ENCODE results near the gene COL28A1. TPM values are rescaled to one million over a fixed set of nuclear protein-coding genes. Genes with fewer than 3 reads are reported as not detected.
"Not testable (repeated sequence)": the region's sequence is repeated elsewhere in the genome, so short reads cannot be mapped to it uniquely, and the experiment has no call there.

COL28A1 gene
- total RNA-seq, 1 donor = 0.42 TPM

DNA sequence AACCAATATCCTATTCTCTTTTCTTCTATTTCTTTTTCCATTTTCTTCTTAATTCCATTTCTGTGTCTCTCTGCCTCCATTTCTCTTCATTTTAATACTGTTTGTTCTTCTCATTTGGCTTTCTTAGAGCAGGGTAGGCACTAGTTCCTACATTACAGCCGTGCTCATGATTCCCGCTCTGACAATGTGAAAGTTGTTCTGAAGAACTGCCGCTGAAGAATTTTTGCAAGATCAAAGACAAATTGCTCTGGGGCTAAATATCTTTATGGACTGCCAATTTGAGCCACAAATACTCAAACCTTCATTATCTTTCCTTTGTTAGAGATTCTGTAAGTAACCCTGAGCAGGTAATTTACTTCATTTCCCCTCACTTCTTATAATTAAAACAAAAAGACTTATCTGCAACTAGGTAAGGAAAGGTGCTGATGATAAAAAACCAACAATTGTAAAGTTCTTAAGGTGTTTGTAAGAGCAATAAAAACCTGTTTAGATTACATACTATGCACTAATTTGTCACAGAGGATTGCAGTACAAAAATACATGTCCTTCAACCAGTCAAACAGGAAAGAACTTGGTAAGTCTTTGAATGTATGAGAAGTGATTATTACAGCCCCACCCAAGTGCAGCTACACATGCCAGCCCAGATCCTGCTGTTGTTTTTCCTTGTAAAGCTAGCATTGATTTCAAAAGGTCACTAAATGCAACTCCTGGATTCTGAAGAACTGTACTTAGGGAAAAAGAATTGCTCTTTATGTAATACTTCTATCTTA is 127.5 kb downstream of the COL28A1 start:
- no peaks in the 10 kb centered on the region for H3K27me3 ChIP-seq (ENCODE audit: insufficient read depth, low read length)
- H3K4me1 ChIP-seq (ENCODE audit: insufficient read depth, low read length) = no peaks in the 10 kb centered on the region
- no peaks in the 10 kb centered on the region for H3K9me3 ChIP-seq (ENCODE audit: low read depth, low read length)
- no peak overlapping the region for H3K4me3 ChIP-seq (ENCODE audit: low read length)

DNA sequence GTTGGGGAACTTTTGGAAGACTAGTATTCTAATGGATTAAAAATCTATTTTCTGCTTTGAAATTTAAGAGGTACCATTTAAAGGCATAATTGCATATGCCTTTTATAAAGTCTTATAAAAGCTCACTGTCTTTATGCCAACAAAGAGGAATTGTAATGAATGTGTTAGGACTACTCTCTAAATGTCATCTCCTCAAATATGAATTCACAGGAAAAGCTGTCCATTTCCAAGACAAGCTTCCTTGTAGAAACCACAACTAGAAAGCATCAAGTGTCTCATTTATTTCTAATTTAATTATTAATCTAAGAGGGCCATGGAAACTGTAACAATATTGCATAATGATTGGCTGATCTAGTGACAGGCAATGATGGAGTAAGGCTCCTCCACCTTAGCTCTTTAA is 130.2 kb downstream of the COL28A1 start:
- no peaks in the 10 kb centered on the region for H3K27me3 ChIP-seq (ENCODE audit: insufficient read depth, low read length)
- no peaks in the 10 kb centered on the region for H3K9me3 ChIP-seq (ENCODE audit: low read depth, low read length)
- H3K4me1 ChIP-seq (ENCODE audit: insufficient read depth, low read length) = no peaks in the 10 kb centered on the region
- no peak overlapping the region for H3K4me3 ChIP-seq (ENCODE audit: low read length)

DNA sequence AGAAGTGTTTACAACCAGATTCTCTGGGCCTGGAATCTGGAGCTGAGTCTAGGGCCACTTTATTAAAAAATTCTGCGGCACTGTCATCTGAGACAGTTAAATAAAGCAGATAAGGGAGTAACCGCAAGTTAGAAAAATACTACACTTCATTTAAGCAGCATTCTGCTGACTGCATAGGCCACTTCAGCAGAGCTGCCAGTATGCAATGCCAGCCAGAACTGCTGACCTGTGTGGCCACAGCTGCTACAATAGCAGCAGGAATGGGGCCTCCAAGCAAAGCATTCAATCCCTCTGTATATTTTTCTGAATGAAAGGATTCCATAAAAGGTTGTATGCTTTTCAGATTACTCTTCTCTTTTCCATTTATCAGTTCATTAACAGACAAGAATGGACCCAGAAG is 136.0 kb downstream of the COL28A1 start:
- Histone ChIP-seq H3K4me1 (ENCODE audit: insufficient read depth, low read length) (no peaks in the 10 kb centered on the region), H3K9me3 (ENCODE audit: low read depth, low read length) (no peaks in the 10 kb centered on the region), H3K4me3 (ENCODE audit: low read length) (no peak overlapping the region), H3K27me3 (ENCODE audit: insufficient read depth, low read length) (no peaks in the 10 kb centered on the region)

DNA sequence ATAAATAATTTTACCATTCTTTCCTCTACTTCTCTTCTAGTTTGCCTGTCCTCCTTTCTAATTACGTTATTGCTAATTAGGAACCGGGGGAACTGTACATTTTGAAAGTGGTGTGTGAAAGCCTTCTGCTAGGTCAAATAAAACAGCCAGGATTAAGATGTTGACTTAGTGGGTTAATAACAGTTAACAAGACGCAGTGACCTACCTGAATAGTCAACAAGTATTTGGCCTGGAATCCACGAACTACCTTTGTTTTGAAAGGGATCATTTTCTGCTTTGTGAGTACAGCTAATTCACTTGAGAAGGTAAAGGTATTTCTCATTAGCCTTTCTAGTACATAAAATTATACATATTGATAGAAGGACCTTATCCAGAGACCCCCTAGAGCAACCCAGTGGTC is 139.9 kb downstream of the COL28A1 start:
- no peaks in the 10 kb centered on the region for H3K9me3 ChIP-seq (ENCODE audit: low read depth, low read length)
- H3K4me3 ChIP-seq (ENCODE audit: low read length) = no peak overlapping the region
- no peaks in the 10 kb centered on the region for H3K27me3 ChIP-seq (ENCODE audit: insufficient read depth, low read length)
- no peaks in the 10 kb centered on the region for H3K4me1 ChIP-seq (ENCODE audit: insufficient read depth, low read length)

DNA sequence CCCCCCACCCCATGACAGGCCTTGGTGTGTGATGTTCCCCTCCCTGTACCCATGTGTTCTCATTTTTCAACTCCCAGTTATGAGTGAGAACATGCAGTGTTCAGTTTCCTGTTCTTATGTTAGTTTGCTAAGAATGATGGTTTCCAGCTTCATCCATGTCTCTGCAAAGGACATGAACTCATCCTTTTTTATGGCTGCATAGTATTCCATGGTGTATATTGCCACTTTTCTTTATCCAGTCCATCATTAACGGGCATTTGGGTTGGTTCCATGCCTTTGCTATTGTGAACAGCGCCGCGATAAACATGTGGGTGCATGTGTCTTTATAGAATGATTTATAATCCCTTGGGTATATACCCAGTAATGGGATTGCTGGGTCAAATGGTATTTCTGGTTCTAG is 147.5 kb downstream of the COL28A1 start:
- H3K27me3 ChIP-seq (ENCODE audit: insufficient read depth, low read length); H3K9me3 ChIP-seq (ENCODE audit: low read depth, low read length); H3K4me3 ChIP-seq (ENCODE audit: low read length); H3K4me1 ChIP-seq (ENCODE audit: insufficient read depth, low read length): not testable (repeated sequence)

DNA sequence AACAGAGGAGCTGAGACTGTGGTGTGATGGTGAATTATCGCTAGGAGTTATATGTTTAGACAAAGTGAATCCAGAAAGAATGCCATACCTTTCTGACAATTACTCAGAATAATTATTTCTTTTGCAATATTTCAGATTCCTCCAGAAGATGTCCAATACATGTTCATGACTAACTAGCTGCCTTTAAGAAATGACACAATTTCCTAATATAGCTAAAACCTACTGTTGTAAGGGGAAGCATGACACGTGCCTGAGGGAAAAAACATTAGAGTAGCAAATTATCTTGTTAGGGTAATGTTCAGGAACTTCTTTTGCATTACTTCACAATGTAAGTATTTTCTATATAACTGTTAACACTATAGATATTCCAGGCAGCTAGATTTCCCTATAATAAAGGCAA is 150.3 kb downstream of the COL28A1 start:
- H3K27me3 ChIP-seq (ENCODE audit: insufficient read depth, low read length) = no peaks in the 10 kb centered on the region
- H3K4me3 ChIP-seq (ENCODE audit: low read length) = no peak overlapping the region
- no peaks in the 10 kb centered on the region for H3K4me1 ChIP-seq (ENCODE audit: insufficient read depth, low read length)
- no peaks in the 10 kb centered on the region for H3K9me3 ChIP-seq (ENCODE audit: low read depth, low read length)

DNA sequence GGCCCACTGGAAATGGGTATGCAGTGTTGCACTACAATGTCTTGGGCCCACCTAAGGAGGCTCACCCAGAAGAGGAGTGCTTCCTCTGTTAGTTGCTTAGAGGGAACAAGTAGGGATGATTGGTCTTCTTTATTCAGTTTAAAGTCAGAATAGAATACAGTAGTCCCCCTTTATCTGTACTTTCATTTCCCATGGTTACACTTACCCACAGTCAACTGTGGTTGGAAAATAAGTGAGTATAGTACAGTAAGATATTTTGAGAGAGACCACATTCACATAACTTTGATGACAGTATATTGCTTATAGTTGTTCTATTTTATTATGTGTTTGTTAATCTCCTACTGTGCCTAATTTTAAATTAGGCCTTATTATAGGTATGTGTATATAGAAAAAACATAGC is 151.4 kb downstream of the COL28A1 start:
- H3K4me3 ChIP-seq (ENCODE audit: low read length) = no peak overlapping the region
- H3K4me1 ChIP-seq (ENCODE audit: insufficient read depth, low read length) = no peaks in the 10 kb centered on the region
- no peaks in the 10 kb centered on the region for H3K9me3 ChIP-seq (ENCODE audit: low read depth, low read length)
- no peaks in the 10 kb centered on the region for H3K27me3 ChIP-seq (ENCODE audit: insufficient read depth, low read length)

DNA sequence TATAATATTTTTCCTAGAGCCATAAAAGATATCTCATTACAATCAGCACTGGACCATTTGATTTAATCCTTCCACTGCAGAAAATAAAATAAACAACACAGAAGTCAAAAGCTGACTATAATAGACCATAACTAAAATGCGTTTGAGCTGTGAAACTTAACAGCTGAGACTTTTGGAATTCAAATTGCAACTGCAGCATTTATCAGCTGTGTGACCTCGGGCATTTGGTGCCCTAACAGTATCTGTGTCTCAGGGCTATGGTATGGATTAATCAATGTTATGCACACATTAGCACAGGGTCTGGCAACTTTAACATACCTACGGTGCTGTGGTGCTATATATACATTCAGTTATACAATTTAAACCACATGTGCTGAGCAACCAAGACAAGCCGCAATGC is 160.1 kb downstream of the COL28A1 start:
- no peaks in the 10 kb centered on the region for H3K4me1 ChIP-seq (ENCODE audit: insufficient read depth, low read length)
- H3K9me3 ChIP-seq (ENCODE audit: low read depth, low read length) = no peaks in the 10 kb centered on the region
- H3K27me3 ChIP-seq (ENCODE audit: insufficient read depth, low read length) = no peaks in the 10 kb centered on the region
- no peak overlapping the region for H3K4me3 ChIP-seq (ENCODE audit: low read length)

DNA sequence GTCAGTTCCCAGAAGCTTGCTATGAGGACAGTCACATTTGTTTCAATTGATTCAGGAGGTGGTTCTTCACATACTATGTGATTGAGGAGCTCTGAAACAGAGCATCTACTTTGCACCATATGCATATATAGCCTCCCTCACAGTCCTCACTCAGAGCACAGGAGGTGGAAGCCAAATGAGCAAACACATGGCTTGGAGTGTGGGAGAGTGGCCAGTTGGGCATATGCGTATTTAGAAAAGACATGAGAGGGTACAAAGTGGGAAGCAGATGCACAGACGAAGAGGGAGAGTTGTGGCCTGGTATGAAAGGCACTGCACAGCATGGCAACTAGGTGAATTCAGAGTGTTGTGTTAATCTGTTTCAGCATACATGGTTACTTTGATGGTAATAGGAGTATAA is 165.6 kb downstream of the COL28A1 start:
- Histone ChIP-seq H3K4me1 (ENCODE audit: insufficient read depth, low read length) (no peaks in the 10 kb centered on the region), H3K4me3 (ENCODE audit: low read length) (no peak overlapping the region), H3K27me3 (ENCODE audit: insufficient read depth, low read length) (no peaks in the 10 kb centered on the region), H3K9me3 (ENCODE audit: low read depth, low read length) (no peaks in the 10 kb centered on the region)

DNA sequence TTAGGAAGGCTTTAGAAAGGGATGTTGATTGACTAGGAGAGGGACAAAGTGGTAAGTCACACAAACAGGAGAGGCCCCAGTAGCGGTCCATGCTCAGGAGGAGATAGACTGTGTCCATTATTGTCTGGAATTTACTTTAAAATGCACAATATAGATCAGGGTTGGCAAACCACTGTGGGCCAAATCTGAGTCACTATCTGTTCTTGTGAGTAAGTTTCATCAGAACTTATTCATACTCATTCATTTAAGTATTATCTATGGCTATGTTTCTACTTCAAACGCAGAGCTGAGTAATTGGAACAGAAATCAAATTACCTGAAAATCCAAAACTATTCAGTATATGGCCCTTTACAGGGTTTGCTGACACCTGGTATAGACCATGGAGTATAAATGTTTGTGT is 166.5 kb downstream of the COL28A1 start:
- no peaks in the 10 kb centered on the region for H3K27me3 ChIP-seq (ENCODE audit: insufficient read depth, low read length)
- H3K4me3 ChIP-seq (ENCODE audit: low read length) = no peak overlapping the region
- no peaks in the 10 kb centered on the region for H3K9me3 ChIP-seq (ENCODE audit: low read depth, low read length)
- no peaks in the 10 kb centered on the region for H3K4me1 ChIP-seq (ENCODE audit: insufficient read depth, low read length)

DNA sequence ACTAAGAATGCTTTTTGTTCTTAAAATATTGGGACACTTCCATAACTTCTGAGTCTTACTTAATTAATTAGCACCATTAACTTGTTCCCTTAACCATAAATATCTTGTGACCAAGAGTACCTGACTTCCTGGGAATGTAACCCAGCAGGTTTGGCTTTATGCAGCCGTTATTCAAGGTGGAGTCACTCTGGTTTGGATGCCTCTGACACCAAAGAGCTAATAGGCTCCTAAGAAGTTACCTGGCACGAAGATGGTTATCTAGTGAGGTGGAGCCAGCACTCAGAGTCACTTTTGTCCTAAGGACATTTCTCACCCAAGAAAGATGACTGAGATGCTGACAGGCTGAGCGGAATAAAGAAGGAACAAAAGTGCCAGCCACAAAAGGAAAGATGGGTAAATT is 181.0 kb downstream of the COL28A1 start:
- Histone ChIP-seq H3K9me3 (ENCODE audit: low read depth, low read length) (no peaks in the 10 kb centered on the region), H3K4me3 (ENCODE audit: low read length) (no peak overlapping the region), H3K27me3 (ENCODE audit: insufficient read depth, low read length) (peaks cover 3% of the 10 kb centered on the region), H3K4me1 (ENCODE audit: insufficient read depth, low read length) (no peaks in the 10 kb centered on the region)

DNA sequence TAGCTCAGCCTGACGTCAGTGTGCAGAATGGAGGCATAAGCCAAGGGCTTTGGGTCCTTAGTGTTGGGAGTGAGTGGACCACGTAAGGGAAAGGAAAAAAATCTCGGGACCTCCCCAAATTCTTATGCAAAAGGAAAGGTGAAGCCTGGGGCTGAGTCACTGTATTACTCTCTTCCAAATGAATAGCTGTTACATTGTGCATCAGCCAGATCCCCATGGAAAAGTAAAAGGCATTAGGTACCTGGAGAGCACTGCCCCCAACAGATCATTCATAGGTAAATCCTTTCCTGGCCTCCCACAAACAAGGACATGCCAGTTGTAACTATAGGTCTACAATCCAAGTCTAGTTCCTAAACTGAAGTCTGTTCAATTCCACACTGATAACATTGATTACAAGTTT is 182.8 kb downstream of the COL28A1 start:
- H3K4me1 ChIP-seq (ENCODE audit: insufficient read depth, low read length) = no peaks in the 10 kb centered on the region
- no peak overlapping the region for H3K4me3 ChIP-seq (ENCODE audit: low read length)
- peaks cover 3% of the 10 kb centered on the region for H3K27me3 ChIP-seq (ENCODE audit: insufficient read depth, low read length)
- H3K9me3 ChIP-seq (ENCODE audit: low read depth, low read length) = no peaks in the 10 kb centered on the region

DNA sequence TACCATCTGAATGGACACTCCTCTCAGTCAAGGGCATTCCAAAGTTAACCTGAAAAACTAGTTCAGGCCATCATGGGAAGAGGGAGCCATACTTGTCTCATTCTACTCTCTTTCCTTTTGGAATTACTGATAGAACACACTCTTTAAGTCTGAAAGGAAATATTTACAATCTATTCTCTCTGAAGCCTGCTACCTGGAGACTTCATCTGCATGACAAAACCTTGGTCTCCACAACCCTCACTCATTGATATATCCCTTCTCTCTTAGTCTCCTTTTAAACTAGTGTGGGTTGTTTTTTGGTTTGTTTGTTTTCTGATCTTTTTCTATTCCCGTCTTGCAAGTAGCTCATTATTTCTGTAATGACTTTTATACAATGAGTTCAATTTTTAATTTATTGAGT is 183.8 kb downstream of the COL28A1 start:
- Histone ChIP-seq H3K9me3 (ENCODE audit: low read depth, low read length) (no peaks in the 10 kb centered on the region), H3K4me3 (ENCODE audit: low read length) (no peak overlapping the region), H3K4me1 (ENCODE audit: insufficient read depth, low read length) (no peaks in the 10 kb centered on the region), H3K27me3 (ENCODE audit: insufficient read depth, low read length) (peaks cover 7% of the 10 kb centered on the region)

DNA sequence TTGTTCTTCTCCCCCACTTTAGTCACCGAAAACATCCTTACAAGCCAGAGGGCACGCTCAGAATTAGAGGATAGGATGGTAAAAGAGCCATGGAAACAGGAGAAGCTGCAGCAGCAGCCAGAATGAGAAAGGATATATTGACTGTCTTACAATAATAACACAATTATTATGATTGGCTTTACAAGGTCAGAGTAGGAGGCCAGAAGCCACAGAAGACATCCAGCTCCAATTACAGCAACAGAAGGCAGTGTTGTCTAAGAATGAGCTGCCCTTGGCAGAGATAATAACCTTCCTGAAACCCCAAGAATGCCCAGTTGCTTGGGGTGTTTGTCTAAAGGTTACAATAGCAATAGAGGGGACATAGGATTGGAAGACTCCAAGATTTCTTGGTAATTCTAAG is 184.5 kb downstream of the COL28A1 start:
- Histone ChIP-seq H3K4me1 (ENCODE audit: insufficient read depth, low read length) (no peaks in the 10 kb centered on the region), H3K9me3 (ENCODE audit: low read depth, low read length) (no peaks in the 10 kb centered on the region), H3K27me3 (ENCODE audit: insufficient read depth, low read length) (peaks cover 8% of the 10 kb centered on the region), H3K4me3 (ENCODE audit: low read length) (no peak overlapping the region)

DNA sequence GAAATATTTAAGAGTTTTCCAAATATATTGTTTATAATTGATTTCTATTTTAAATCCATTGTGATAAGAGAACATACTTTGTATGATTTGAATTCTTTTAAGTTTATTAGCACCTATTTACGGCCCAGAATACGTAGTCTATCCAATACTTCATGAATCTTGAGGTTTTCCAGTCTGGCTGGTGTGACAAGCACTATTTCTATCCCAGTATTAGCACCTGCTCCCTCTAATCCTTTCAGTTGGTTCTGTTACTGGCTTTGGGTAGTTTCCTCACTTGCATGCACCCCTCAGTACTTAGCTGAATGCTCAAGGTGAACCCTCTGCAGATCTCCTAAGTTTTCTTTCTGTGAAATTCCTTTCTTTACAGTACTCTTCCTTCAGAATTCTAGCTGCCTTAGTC is 186.5 kb downstream of the COL28A1 start:
- H3K27me3 ChIP-seq (ENCODE audit: insufficient read depth, low read length) = peaks cover 18% of the 10 kb centered on the region
- no peaks in the 10 kb centered on the region for H3K4me1 ChIP-seq (ENCODE audit: insufficient read depth, low read length)
- no peaks in the 10 kb centered on the region for H3K9me3 ChIP-seq (ENCODE audit: low read depth, low read length)
- H3K4me3 ChIP-seq (ENCODE audit: low read length) = no peak overlapping the region

DNA sequence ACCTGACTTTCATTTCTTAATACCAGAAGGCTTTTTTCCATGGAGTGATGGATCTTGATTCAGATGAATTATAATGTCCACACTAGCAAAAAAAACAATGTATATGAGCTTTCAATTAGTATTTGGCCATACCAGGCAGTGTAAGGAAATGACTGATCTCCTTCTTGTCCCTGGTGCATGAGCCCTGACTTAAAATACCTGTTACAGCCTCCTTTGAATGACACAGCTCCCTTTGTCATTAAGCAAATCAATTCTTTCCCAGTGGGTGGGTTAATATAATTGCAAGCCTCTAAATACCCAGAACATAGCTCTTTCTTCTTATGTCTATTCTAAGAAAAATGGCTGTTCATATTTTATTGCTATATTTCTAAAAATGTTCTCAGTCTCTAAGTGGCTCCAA is 188.6 kb downstream of the COL28A1 start:
- Histone ChIP-seq H3K9me3 (ENCODE audit: low read depth, low read length) (no peaks in the 10 kb centered on the region), H3K4me1 (ENCODE audit: insufficient read depth, low read length) (no peaks in the 10 kb centered on the region), H3K4me3 (ENCODE audit: low read length) (no peak overlapping the region), H3K27me3 (ENCODE audit: insufficient read depth, low read length) (peaks cover 15% of the 10 kb centered on the region)
